A673 (cell line): ENCODE data around the gene USHBP1. TPM values are rescaled to one million over a fixed set of nuclear protein-coding genes. Genes with fewer than 3 reads are reported as not detected.
"Not testable (repeated sequence)": the region's sequence is repeated elsewhere in the genome, so short reads cannot be mapped to it uniquely, and the experiment has no call there.

Source experiments
- BruUV-seq: library from RNA; stranded (reverse); fragments of 400-500 nt; replicated peaks from 2 replicates; lab custom pipeline; 2021; lab: Mats Ljungman, UMichigan
- CTCF ChIA-PET: fragments of 300-600 bp; sonication (Branson Sonifier 250); formaldehyde crosslinking; loops from one replicate; lab custom pipeline; 2022; ENCODE audit warnings: antibody characterized with exemption; lab: Charles Lee
- POLR2A ChIA-PET: fragments of 300-600 bp; sonication (Branson Sonifier 250); formaldehyde crosslinking; loops from one replicate; lab custom pipeline; 2022; ENCODE audit warnings: antibody characterized with exemption; ENCODE audit not compliant: low non-redundant PET; lab: Charles Lee
- DNase-seq: peaks from one replicate; pipeline ENCODE4 v3.0.0-alpha.2; 2015; ENCODE audit warnings: low spot score
- H3K27ac ChIP-seq: fragments of 200-600 bp; sonication (generic); 2 replicates; pipeline ENCODE4 v1.5.1; 2016; ENCODE audit warnings: mixed run types, low read depth, mild to moderate bottlenecking, mixed read lengths, antibody characterized with exemption, low read length; ENCODE audit not compliant: poor library complexity, severe bottlenecking
- H3K27me3 ChIP-seq: fragments of 200-600 bp; sonication (generic); replicated peaks from 2 replicates; pipeline ENCODE4 v1.6.1; 2017; ENCODE audit warnings: mixed run types, low read depth, mild to moderate bottlenecking, mixed read lengths, antibody characterized with exemption, low read length; ENCODE audit not compliant: insufficient read depth, poor library complexity
- H3K36me3 ChIP-seq: fragments of 200-600 bp; sonication (generic); 2 replicates; pipeline ENCODE4 v1.6.1; 2016; ENCODE audit warnings: mixed run types, mild to moderate bottlenecking, mixed read lengths, antibody characterized with exemption, low read length; ENCODE audit not compliant: insufficient read depth, poor library complexity, severe bottlenecking
- H3K4me1 ChIP-seq: fragments of 200-600 bp; sonication (generic); 2 replicates; pipeline ENCODE4 v1.6.1; 2017; ENCODE audit warnings: mixed run types, mild to moderate bottlenecking, mixed read lengths, antibody characterized with exemption, low read length; ENCODE audit not compliant: insufficient read depth, poor library complexity, severe bottlenecking
- H3K4me3 ChIP-seq: fragments of 200-600 bp; sonication (generic); 2 replicates; pipeline ENCODE4 v1.5.1; 2016; ENCODE audit warnings: low read depth, mixed run types, mild to moderate bottlenecking, mixed read lengths, low read length; ENCODE audit not compliant: poor library complexity, severe bottlenecking
- H3K9me3 ChIP-seq: fragments of 200-600 bp; sonication (generic); 2 replicates; pipeline ENCODE4 v1.6.1; 2016; ENCODE audit warnings: mixed run types, low read depth, mild to moderate bottlenecking, mixed read lengths, antibody characterized with exemption, low read length; ENCODE audit not compliant: poor library complexity, severe bottlenecking
- EZH2 ChIP-seq: fragments of 200-600 bp; sonication (generic); IDR thresholded peaks from 2 replicates; pipeline ENCODE4 v1.6.1; 2017; ENCODE audit warnings: borderline replicate concordance, low read depth, mild to moderate bottlenecking, mixed read lengths, antibody characterized with exemption, low read length; ENCODE audit not compliant: poor library complexity, severe bottlenecking
- intact Hi-C: fragments of 100-400 bp; cut with micrococcal nuclease; formaldehyde crosslinking; loops from one replicate; pipeline ENCODE4 v1.10.0; 2022; ENCODE audit not compliant: unreplicated experiment
- total RNA-seq: library from RNA; stranded (reverse); gene quantifications from 2 replicates; pipeline ENCODE4 v1.2.3, GENCODE V29; 2021
- TF ChIP-seq, protein P1 (sequence below): fragments of 300-800, 200-600 bp; sonication (generic); conservative IDR thresholded peaks from 2 replicates; pipeline ENCODE4 v1.5.1; 2017; ENCODE audit warnings: low read depth, mild to moderate bottlenecking, antibody characterized with exemption, low read length, moderate library complexity, mixed read lengths

The USHBP1 gene
- total RNA-seq, 1 experiment from 2014 or later: not detected

GRCh38 chr19:17281391-17282304 is 17.1 kb upstream of the USHBP1 start, which contains the start of gene ANKLE1:
Gene ANKLE1, plus strand, starts transcription at chr19:17281901. Its CDS starts 20 bp downstream, at chr19:17281921.
- TF ChIP-seq EZH2: no peak
- TF ChIP-seq, protein P1, sequence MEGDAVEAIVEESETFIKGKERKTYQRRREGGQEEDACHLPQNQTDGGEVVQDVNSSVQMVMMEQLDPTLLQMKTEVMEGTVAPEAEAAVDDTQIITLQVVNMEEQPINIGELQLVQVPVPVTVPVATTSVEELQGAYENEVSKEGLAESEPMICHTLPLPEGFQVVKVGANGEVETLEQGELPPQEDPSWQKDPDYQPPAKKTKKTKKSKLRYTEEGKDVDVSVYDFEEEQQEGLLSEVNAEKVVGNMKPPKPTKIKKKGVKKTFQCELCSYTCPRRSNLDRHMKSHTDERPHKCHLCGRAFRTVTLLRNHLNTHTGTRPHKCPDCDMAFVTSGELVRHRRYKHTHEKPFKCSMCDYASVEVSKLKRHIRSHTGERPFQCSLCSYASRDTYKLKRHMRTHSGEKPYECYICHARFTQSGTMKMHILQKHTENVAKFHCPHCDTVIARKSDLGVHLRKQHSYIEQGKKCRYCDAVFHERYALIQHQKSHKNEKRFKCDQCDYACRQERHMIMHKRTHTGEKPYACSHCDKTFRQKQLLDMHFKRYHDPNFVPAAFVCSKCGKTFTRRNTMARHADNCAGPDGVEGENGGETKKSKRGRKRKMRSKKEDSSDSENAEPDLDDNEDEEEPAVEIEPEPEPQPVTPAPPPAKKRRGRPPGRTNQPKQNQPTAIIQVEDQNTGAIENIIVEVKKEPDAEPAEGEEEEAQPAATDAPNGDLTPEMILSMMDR: no peak
- POLR2A ChIA-PET: no interaction called here
- H3K27ac ChIP-seq: peak within 1 kb of the TSS; percentile 29
- no peaks in the 10 kb centered on the region for H3K27me3 ChIP-seq
- no peaks in the 10 kb centered on the region for H3K9me3 ChIP-seq
- BruUV-seq: no TSS peak
- CTCF ChIA-PET: interaction anchor here (0.6 kb wide), 1 partner anchor 569 kb away, joined by 6 read pairs; no protein-coding TSS in a partner anchor
- peaks cover 4% of the 10 kb centered on the region for H3K36me3 ChIP-seq
- DNase-seq: peak; percentile 73
- intact Hi-C loops: loop anchor here (2.0 to 10.0 kb wide), 3 partner anchors 77 to 507 kb away; no protein-coding TSS in a partner anchor
- H3K4me3 ChIP-seq: peak within 1 kb of the TSS; percentile 55
- peaks cover 4% of the 10 kb centered on the region for H3K4me1 ChIP-seq

DNA sequence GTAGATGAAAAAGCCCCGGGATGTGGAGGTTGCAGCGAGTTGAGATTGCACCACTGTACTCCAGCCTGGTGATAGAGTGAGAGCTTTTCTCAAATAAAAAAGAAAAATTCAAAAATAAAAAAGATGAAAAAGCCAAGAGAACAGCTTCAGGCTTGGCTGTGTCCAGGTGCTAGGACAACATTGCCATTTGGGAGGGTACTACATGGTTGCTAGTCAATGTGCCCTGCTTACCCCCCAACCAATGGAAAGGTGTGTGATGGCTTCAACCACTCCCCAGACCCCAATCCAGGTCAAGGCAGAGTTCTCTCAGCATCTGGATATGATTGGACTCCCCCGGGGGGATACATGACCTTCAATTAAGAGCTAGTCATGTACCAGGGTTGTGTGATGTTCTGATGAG is 14.9 kb upstream of the USHBP1 start:
- no TSS peak for BruUV-seq
- ChIA-PET CTCF (interaction anchor here (0.5 kb wide), 1 partner anchor 13 kb away, joined by 3 read pairs; no protein-coding TSS in a partner anchor), POLR2A (no interaction called here)

DNA sequence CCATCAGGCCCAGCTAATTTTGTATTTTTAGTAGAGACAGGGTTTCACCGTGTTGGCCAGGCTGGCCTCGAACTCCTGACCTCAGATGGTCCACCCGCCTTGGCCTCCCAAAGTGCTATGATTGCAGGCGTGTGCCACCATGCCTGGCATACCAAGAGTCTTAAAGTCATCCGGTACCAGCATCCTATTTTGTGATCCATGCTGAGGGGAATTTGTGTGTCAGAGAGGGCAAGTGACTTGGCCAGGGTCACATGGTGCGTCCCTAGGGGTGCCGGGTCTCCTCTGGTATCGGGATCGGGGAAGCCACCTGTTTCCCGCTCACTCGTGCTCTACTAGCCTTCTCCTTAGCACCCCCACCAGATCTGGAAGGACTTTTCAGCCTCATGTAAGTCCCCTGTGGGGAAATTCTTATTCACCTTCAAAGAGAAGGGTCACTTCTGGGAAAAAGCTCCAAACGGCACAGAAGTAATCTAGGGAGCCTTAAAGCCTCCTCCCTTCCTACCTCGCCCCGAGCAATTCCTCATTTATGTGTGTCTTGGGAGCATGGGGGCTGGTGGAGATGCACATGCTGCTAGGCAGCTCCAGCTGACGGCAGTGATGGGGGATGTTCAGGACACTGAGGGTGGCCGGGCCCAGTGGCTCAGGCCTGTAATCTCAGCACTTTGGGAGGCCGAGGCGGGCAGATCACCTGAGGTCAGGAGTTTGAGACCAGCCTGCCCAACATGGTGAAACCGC is 11.1 kb upstream of the USHBP1 start:
- Histone ChIP-seq H3K27ac (no peak overlapping the region), H3K4me1 (no peaks in the 10 kb centered on the region), H3K27me3 (no peaks in the 10 kb centered on the region), H3K9me3 (no peaks in the 10 kb centered on the region), H3K36me3 (peaks cover 28% of the 10 kb centered on the region), H3K4me3 (no peak overlapping the region)
- no peak for DNase-seq
- BruUV-seq: no TSS peak
- POLR2A ChIA-PET: interaction anchor here (0.7 kb wide), 1 partner anchor 21 kb away, joined by 5 read pairs; no protein-coding TSS in a partner anchor
- TF ChIP-seq EZH2: no peak
- TF ChIP-seq, protein P1: no peak
- CTCF ChIA-PET: no interaction called here
- intact Hi-C loops: no loop called here

More for the DNA sequence above, 14.9 kb upstream of the USHBP1 start:
- no peaks in the 10 kb centered on the region for H3K27me3 ChIP-seq
- DNase-seq: no peak
- no peak overlapping the region for H3K27ac ChIP-seq
- no peaks in the 10 kb centered on the region for H3K9me3 ChIP-seq
- intact Hi-C loops: no loop called here
- H3K36me3 ChIP-seq: peaks cover 12% of the 10 kb centered on the region
- peaks cover 4% of the 10 kb centered on the region for H3K4me1 ChIP-seq
- TF ChIP-seq, protein P1: no peak
- no peak for TF ChIP-seq EZH2
- H3K4me3 ChIP-seq: no peak overlapping the region

DNA sequence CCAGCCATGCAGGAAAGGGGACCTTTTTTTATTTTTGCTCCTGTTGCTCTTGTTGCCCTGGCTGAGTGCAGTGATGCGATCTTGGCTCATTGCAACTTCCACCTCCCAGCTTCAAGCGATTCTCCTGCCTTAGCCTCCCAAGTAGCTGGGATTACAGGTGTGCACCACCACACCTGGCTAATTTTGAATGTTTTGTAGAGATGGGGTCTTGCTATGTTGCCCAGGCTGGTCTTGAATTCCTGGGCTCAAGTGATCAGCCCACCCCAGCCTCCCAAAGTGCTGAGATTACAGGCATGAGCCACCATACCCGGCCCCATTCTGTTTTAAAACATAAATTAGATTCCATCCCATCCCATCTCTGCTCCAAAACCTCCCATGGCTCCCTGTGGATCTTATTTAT is 10.3 kb upstream of the USHBP1 start:
- DNase-seq, H3K27me3 ChIP-seq, H3K27ac ChIP-seq, BruUV-seq, H3K4me3 ChIP-seq, intact Hi-C loops, CTCF ChIA-PET, H3K4me1 ChIP-seq, H3K9me3 ChIP-seq: not testable (repeated sequence)
- H3K36me3 ChIP-seq: peaks cover 32% of the 10 kb centered on the region
- POLR2A ChIA-PET: interaction anchor here (0.7 kb wide), 1 partner anchor 20 kb away, joined by 5 read pairs; no protein-coding TSS in a partner anchor
